GM18526 (cell line): ENCODE data around the gene EPGN.

ENCODE experiments used
- POLR2A ChIP-seq: IDR thresholded peaks from 3 replicates; pipeline ENCODE4 v1.6.1; 2011; ENCODE audit not compliant: insufficient read length; ENCODE audit errors: extremely low read depth

The EPGN gene

DNA sequence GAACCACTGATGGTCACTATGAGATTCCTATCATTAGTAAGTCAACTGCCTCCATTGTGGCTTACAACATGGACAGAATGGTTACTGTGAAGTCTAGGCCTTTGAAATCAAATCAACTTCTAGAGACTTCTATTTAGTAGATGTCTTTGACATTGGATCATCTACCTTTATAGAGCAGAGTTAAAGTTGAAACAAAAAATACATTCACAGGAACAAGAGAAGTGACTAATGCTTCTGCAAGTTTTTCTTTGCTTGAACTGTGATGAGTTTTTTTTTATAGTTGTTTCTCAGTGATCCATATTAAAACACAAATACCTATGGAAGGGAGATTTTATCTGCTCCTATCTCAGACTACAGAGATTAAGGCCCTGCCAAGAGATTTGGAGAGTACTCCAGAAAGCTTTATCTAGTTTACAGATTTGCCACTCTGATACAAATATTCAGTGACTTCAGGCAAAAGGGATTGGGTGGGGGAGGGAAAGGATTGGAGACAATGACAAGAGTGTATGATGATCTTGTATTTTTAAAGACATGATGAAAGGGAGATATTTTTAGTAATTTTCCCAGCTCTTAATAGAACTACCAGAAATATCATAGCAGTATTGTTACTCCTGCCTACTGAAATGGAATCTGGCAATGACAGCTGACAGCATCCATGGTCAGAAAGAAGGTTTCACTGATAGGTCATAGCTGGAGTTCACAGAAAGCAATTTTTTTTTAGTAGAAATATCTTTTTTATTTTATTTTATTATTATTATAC is 16.0 kb upstream of the EPGN start:
- TF ChIP-seq POLR2A, result no peak

DNA sequence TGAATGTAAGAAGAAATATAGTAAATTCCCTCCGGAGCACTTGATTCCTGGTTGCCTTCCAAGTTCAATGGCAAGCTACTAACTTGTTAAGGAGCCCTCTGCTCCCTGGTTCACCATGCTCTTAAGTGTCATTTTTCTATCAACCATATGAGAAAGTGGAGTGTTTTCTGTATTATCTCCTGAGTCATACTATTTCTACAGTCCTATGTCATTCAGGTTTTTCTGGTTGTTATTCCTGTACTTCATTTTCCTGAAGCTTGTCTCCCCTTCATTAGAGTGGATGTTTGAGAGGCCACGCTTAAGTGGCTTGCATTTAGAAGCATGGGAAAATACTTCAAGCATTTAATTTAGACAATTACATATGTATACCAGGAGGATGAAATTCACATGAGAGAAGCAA is 14.7 kb upstream of the EPGN start:
- TF ChIP-seq POLR2A, result no peak

DNA sequence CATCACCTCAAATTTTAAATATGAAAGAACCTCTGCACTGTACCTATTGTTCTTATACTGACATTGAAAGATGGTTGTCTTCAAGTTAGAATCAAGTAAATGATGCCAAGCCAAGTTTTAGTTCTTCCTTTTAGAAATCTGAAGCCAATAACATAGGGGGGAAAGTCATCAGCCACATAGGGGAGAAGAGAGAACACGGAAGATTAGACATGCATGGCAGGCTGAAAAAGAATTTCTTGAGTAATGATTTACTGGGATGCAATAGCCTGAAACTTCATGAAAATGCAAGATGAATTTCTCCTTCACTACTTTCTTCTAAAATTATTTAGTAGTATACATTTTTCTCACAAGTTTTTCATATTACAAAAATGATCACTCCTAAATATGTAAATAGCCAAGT is 13.6 kb upstream of the EPGN start:
- TF ChIP-seq POLR2A, result no peak

DNA sequence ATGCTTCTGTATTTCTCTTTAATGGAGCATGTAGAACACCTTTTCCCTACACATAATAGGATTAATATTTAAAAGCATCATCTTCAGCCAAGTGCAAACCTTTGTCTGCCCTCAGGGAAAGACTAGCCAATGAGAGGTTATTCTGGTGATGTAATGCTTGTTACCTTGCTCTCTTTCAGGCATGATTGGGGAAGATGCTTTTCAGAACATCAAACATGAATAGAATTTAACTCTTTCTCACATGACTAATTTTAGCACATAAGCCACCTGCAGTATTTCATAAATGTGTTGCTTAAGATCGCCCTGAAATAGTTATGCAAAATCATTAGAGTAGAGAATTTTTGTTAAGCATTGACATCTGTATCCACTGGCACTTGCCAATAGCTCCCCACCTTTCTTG is 10.7 kb upstream of the EPGN start:
- no peak for TF ChIP-seq POLR2A

DNA sequence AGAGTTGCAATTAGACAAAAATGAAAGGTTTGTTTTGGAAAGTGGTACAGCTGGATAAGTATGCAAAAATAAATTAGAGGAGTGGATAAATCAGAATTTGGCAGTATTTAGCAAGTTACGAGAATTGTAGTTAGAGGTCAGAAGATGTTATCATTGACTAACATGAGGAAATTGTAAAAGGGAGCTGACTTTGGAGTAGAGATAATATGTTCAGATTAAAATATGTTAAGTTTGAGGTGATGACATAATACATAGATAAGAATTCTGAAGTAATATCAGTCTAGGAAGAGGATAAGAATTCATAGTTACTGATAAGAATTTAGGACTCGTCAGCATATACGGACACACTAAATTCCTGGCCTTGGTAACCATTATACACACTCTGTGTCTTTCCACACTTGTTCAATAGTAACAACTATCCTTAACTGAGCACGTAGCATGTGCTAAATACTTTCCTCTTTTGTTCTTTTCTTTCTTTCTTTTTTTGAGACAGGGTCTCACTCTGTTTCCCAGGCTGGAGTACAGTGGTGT is 4.1 kb upstream of the EPGN start:
- no peak for TF ChIP-seq POLR2A

DNA sequence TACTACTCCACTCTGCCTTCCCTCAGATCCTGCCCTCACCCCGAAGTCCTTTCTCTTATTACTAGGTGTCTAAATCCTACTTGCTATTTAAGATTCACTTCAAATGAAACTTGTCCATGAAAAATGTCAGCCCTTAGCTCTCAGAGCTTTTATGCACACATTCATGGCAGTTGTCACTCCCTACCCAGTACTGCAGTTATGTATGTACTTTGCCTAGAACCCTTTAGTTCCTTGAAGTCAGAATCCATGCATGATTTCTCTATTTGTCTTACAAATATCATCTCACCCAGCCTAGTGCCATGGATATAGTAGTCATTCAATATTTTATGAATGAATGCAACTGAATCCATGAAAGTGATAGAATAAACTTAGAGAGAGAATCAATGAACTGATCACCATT is 3.3 kb upstream of the EPGN start:
- no peak for TF ChIP-seq POLR2A

DNA sequence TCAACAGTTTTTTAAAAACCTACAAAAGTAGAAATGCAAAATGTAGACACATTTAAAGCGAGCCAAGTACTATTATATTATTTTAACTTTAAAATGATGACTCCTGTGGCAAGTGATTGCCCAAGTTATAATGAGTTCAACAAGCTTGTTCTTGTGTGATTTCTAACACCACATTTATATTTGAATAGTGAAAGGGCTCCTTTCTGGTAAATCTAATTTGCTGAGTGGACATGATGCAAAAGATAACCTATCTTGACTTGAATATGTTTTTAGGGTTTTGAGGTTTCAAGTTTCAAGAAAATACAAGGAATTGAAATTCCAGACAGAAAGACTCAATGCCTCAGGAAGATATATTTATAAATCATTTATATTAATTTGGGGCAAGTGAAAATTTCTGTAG is 1.1 kb upstream of the EPGN start:
- no peak for TF ChIP-seq POLR2A

DNA sequence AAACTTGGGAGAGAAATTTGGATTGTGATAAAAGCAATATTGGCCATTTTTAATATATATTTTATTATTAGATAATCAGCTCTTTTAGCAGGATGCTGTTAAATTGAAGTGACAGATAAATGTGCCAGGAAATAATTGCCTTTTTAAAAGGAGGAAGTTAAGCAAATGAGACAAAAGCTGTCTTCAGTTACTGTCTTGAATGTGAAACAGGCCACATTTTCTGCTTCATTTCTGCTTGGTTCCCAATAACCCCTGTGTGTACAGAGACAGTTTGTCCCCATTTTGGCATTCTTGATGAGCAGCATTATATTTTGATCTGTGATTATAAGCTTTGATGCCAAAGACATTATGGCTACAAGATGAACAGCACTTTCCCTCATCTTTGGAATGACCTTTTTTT is 953 bp downstream of the EPGN start:
- TF ChIP-seq POLR2A, result no peak

DNA sequence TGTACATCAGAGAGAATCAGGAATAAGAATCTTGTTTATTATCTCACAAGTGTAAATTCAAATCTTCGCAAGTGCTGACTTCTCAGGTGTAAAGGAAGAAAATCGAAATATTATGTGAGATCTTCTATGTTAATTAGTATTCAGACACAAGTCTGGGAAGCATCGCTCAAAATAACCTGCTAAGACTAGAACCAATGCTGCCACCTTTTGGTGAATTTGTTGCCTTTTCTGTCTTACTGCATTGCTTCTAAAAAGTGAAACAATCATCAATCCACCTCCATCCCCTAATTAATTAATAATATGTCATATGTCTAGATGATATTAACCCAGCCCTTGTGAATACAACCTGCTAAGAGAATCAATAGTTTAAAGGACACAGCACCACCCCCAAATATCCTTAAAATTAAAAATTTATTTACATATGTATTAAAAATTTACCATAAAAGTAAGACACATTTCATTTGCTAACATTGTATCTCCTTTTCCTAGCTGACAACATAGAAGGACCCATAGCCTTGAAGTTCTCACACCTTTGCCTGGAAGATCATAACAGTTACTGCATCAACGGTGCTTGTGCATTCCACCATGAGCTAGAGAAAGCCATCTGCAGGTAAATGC is 3.5 kb downstream of the EPGN start:
- TF ChIP-seq POLR2A, result no peak

DNA sequence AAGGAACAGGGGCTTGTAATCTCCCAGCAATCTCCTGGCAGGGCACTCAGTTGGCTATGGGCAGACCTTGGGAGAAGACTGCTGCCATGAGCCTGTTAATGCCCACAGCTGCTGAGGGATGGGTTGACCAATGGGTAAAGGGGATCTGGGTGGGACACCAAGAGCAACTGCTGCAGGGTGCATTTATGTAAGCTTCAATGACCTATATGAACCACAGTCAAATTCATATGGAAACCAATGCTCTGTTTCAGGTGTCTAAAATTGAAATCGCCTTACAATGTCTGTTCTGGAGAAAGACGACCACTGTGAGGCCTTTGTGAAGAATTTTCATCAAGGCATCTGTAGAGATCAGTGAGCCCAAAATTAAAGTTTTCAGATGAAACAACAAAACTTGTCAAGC is 6.1 kb downstream of the EPGN start:
- TF ChIP-seq POLR2A, result no peak

DNA sequence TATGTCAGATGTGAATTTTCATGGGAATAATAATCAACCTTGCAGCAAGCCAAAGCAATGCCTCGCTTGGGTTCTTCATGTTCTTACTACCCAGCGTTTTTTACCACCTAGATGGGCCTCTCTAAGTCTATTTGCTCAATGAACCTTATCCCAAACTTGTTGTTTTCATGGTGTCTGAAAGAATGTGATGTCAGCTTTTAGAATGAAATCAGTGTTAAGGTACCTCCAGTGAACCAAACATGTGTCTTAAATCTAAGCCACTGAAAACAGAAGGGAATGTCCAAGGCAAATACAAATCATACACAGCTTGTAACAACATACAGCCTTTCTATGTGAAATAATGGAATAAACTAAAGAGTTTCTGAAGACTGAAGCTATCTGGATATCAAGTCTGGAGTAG is 6.7 kb downstream of the EPGN start:
- no peak for TF ChIP-seq POLR2A

DNA sequence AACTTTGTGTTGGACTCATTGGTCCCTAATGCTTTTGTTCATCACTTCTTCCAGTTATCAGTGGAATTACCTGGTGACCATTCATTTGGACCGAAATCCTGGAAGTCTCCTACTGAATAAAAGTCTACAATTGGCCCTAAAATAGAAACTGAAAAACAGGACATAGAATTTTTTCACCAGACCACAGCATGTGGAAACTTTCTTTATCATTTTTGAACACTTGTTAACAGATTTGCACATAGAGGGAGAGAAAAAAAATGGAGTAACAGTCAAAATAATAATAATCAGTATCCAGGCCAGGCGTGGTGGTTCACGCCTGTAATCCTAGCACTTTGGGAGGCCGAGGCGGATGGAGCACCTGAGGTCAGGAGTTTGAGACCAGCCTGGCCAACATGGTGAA is 7.1 kb downstream of the EPGN start:
- no peak for TF ChIP-seq POLR2A

DNA sequence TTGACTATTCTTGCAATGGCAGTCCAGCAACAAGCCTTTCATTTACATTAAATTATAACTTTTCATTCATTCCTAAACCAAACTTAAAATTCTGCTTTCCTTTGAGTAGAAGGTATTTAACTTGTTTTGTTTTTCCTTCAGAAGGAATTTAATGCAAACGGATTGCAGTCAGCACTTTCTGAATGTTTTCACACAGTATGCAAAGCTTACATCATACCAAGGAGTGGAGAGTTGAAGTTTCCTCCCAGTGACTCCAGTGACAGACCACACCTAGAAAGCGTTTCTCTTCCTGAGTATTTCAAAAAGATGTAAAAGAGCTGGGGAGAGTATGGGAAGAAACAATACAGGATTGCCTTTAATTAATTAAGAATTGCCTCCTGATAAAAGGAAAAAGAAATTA is 8.1 kb downstream of the EPGN start:
- TF ChIP-seq POLR2A, result no peak

DNA sequence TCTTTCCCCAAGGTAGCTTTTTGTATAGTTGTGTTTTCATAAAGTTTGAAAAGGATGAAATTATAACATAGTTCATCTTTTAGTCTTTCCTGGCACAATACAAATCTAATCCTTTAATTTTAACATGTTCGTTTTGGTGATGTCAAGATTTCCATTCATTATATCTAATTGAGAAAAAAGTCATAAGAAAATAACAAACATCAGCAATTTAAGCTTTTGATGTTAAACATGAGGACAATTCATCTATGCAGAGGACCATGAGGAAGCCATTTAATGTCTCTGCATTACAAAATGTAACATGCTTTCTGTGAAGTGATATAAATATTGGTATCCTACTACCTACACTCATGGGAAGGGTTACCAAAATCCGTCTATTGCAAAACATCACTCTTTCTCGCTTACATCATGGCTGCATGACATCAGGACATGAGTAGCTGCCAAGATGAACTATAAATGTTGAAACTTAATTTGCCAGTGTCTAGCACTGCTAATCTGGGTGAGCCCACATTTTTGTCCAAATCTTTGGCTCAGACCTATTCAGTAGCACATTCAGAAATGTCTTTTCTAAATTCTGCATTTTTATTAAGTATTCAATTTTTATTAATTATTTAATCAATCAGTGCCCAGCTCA is 9.5 kb downstream of the EPGN start:
- TF ChIP-seq POLR2A, result no peak

DNA sequence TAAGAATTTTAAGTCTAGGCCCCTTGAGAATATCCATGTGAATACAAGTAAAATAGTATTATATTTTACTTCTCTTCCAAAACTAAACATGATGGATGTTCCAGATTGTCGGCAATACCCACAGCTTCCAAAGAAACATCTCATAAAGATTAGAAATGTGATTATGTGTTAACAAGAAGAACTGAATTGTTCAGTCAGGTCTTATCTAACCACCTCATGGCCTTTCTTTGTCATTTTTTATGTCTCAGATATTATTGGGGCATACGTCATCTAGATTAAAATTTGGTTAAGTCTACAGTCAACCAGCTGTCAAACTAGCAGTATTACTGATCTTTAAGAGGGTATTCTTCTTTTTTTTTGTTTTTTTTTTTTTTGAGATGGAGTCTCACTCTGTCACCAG is 10.0 kb downstream of the EPGN start:
- no peak for TF ChIP-seq POLR2A

DNA sequence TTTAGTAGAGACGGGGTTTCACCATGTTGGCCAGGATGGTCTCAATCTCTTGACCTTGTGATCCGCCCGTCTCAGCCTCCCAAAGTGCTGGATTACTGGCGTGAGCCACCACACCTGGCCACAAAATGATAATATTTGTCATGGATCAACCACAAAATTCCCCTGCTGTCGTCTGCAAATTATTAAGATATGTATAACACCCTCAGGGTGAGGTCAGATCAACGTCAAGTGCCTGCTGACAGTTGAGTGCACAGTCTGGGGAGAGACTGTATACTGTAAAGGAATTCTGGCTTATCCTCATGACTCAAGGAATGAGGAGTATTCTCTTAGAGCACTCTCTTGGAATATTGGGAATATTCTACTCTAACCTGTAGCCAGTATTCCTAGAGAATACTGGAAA is 11.2 kb downstream of the EPGN start:
- no peak for TF ChIP-seq POLR2A
